ENCODE data around the gene EIF3F. TPM values are rescaled to one million over a fixed set of nuclear protein-coding genes. Genes with fewer than 3 reads are reported as not detected.

The EIF3F gene
- total and polyA plus RNA-seq, 2 of the 8 experiments (the other 6 are each of a cell fraction or from before 2014, with no cell fraction given): 222 to 388 TPM

GRCh38 chr11:8015753-8016239 is 28.7 kb downstream of the EIF3F start:
- Histone ChIP-seq H2AFZ (ENCODE audit: low read length) (no peak overlapping the region), H2BK5ac (ENCODE audit: low read depth, low read length) (no peak overlapping the region), H3K23me2 (ENCODE audit: low read depth, low read length) (peaks cover 11% of the 10 kb centered on the region; the same call in 1 of the 2 replicates), H3K27ac (ENCODE audit: low read depth, low read length) (no peak overlapping the region), H3K36me3 (ENCODE audit: control insufficient read depth in 2 of 4, insufficient read depth in 4 of 4, low read length in 3 of 4) (no peaks in the 10 kb centered on the region), H2BK15ac (ENCODE audit: low read length) (peak overlapping the region; percentile 13; the same call in 1 of the 2 replicates), H3K18ac (ENCODE audit: extremely low read depth, low read length) (no peak overlapping the region), H3K4me1 (replicated peaks in 1 of 4; ENCODE audit: control insufficient read depth in 3 of 4, insufficient read depth in 4 of 4, low read length in 3 of 4) (peaks cover 6 to 17% (median 13%) of the 10 kb centered on the region in 4 experiments; a peak in 6 of 7 replicates), H4K5ac (ENCODE audit: insufficient read length, low read depth, low read length) (no peak overlapping the region), H3K79me1 (ENCODE audit: low read depth, low read length) (no peaks in the 10 kb centered on the region), H4K20me1 (replicated peaks in 1 of 2; ENCODE audit: control insufficient read depth in 1 of 2, insufficient read depth in 2 of 2, low read length in 2 of 2) (peaks cover 0 to 3% of the 10 kb centered on the region in 2 experiments), H2AK5ac (ENCODE audit: low read depth, low read length) (no peak overlapping the region), H3K4me2 (ENCODE audit: insufficient read depth in 1 of 2, low read depth in 2 of 2, low read length in 2 of 2) (peak overlapping the region; percentile 59 to 64; a peak in 2 of 4 replicates), H4K8ac (ENCODE audit: extremely low read depth, insufficient read depth, low read length) (no peak overlapping the region), H2BK120ac (replicated peaks; ENCODE audit: low read depth, low read length) (no peak overlapping the region), H3K79me2 (ENCODE audit: control insufficient read depth in 1 of 2, insufficient read depth in 2 of 2, low read length in 2 of 2) (no peaks in the 10 kb centered on the region), H3K56ac (replicated peaks; ENCODE audit: insufficient read length, low read depth, low read length) (no peak overlapping the region), H2BK12ac (ENCODE audit: low read depth, low read length) (no peak overlapping the region), H3K4me3 (ENCODE audit: extremely low read depth in 1 of 4, insufficient read depth in 2 of 4, low read depth in 3 of 4, low read length in 4 of 4) (peak overlapping the region in 1 of 4 experiments; percentile 34; a peak in 2 of 8 replicates), H3K27me3 (replicated peaks in 1 of 4; ENCODE audit: control insufficient read depth in 3 of 4, extremely low read depth in 1 of 4, insufficient read depth in 3 of 4, low read length in 3 of 4) (peaks cover 14 to 52% (median 48%) of the 10 kb centered on the region in 4 experiments), H3K23ac (ENCODE audit: insufficient read length) (no peak overlapping the region), H3K9me3 (ENCODE audit: insufficient read depth in 2 of 2, low read depth in 1 of 2, low read length in 1 of 2) (no peaks in the 10 kb centered on the region), H2BK20ac (ENCODE audit: low read length) (no peak overlapping the region), H3K4ac (replicated peaks; ENCODE audit: insufficient read length, low read depth, low read length) (no peak overlapping the region), H4K91ac (replicated peaks; ENCODE audit: insufficient read length, low read length) (no peak overlapping the region), H3K14ac (ENCODE audit: insufficient read length) (no peak overlapping the region), H3K9ac (replicated peaks in 1 of 4; ENCODE audit: extremely low read depth in 1 of 4, low read depth in 3 of 4, low read length in 3 of 4) (no peak overlapping the region)
- TF ChIP-seq RBBP5 (IDR thresholded peaks at IDR 0.05; ENCODE audit: borderline replicate concordance, low read depth, low read length): no peak
- TF ChIP-seq GABPA (IDR thresholded peaks at IDR 0.05; ENCODE audit: borderline replicate concordance, insufficient read depth, low read length): no peak
- no peak for TF ChIP-seq CHD2 (IDR thresholded peaks at IDR 0.05; ENCODE audit: low read length)
- TF ChIP-seq TEAD4 (IDR thresholded peaks at IDR 0.05; ENCODE audit: low read depth, low read length): no peak
- no peak for FAIRE-seq
- DNase-seq (ENCODE audit: low read depth in 1 of 2, low spot score in 2 of 2): peak in 1 of 2 experiments; percentile 33
- 77% methylated on average over 4 of the region's 4 CpGs; no CpG with 5 or more reads in 1 of the 2 experiments for WGBS, 2 experiments (ENCODE audit: extremely low coverage in 1 of 2, insufficient coverage in 1 of 2, insufficient read length in 1 of 2, insufficient replicate concordance in 2 of 2, low coverage in 1 of 2, low lambda C conversion rate in 2 of 2, missing lambda C conversion rate in 1 of 2)
- POLR2A ChIA-PET (ENCODE audit: partially characterized antibody): interaction anchor here (0.7 to 2.3 kb wide), 5 partner anchors 10 to 79 kb away, joined by 3 to 10 read pairs (median 3); partner anchors contain the start of gene EIF3F
- CTCF ChIA-PET (ENCODE audit: partially characterized antibody): interaction anchor here (0.7 to 11.1 kb wide), 10 partner anchors 7 to 673 kb away, joined by 3 to 142 read pairs (median 14); partner anchors contain the start of gene TUB

Data from H1 (cell line).